ENCODE measurements around the gene FLT1.

Gene FLT1

GRCh38 chr13:28314879-28315278 is 180.0 kb downstream of the FLT1 start:
- H3K4me2 ChIP-seq (ENCODE audit: insufficient read depth, low read length) = no peak overlapping the region
- H3K27me3 ChIP-seq (ENCODE audit: insufficient read depth, low read length, poor library complexity) = no peaks in the 10 kb centered on the region
- H3K4me1 ChIP-seq (ENCODE audit: insufficient read depth, low read length) = no peaks in the 10 kb centered on the region
- no peaks in the 10 kb centered on the region for H3K36me3 ChIP-seq (ENCODE audit: insufficient read depth, low read length)
- no peak overlapping the region for H3K4me3 ChIP-seq (ENCODE audit: low read depth in 1 of 2, low read length in 2 of 2)
- H3K9me3 ChIP-seq (ENCODE audit: insufficient read depth, low read length, severe bottlenecking) = no peaks in the 10 kb centered on the region
- no peak overlapping the region for H3K9ac ChIP-seq (ENCODE audit: low read depth, low read length)
- no peak for ATAC-seq (ENCODE audit: insufficient read depth, low read depth)
- no peaks in the 10 kb centered on the region for H4K20me1 ChIP-seq (ENCODE audit: insufficient read depth, low read length)
- H2AFZ ChIP-seq (ENCODE audit: low read depth, low read length) = no peak overlapping the region
- TF ChIP-seq EZH2 (IDR thresholded peaks at IDR 0.05; ENCODE audit: borderline replicate concordance, low read depth, low read length, severe bottlenecking) = no peak
- TF ChIP-seq CTCF (IDR thresholded peaks at IDR 0.05; ENCODE audit: borderline replicate concordance, extremely low read depth, low read length, poor library complexity, severe bottlenecking) = no peak
- no peaks in the 10 kb centered on the region for H3K79me2 ChIP-seq (ENCODE audit: insufficient read depth, low read length)
- no peak for DNase-seq
- H3K27ac ChIP-seq (ENCODE audit: low read length) = no peak overlapping the region

- H3K36me3 ChIP-seq (ENCODE audit: insufficient read depth, low read length) = no peaks in the 10 kb centered on the region
- no peak overlapping the region for H3K9ac ChIP-seq (ENCODE audit: low read depth, low read length)
- no peak overlapping the region for H3K4me3 ChIP-seq (ENCODE audit: low read depth in 1 of 2, low read length in 2 of 2)
- no peaks in the 10 kb centered on the region for H3K4me1 ChIP-seq (ENCODE audit: insufficient read depth, low read length)
- H3K27me3 ChIP-seq (ENCODE audit: insufficient read depth, low read length, poor library complexity) = no peaks in the 10 kb centered on the region
- no peaks in the 10 kb centered on the region for H3K79me2 ChIP-seq (ENCODE audit: insufficient read depth, low read length)
- ATAC-seq (ENCODE audit: insufficient read depth, low read depth) (peak; percentile 44; the same call in 1 of the 3 replicates), DNase-seq (peak; percentile 38)
- H3K4me2 ChIP-seq (ENCODE audit: insufficient read depth, low read length) = no peak overlapping the region
- TF ChIP-seq EZH2 (IDR thresholded peaks at IDR 0.05; ENCODE audit: borderline replicate concordance, low read depth, low read length, severe bottlenecking) (no peak), CTCF (IDR thresholded peaks at IDR 0.05; ENCODE audit: borderline replicate concordance, extremely low read depth, low read length, poor library complexity, severe bottlenecking) (peak; percentile 55)
- no peaks in the 10 kb centered on the region for H4K20me1 ChIP-seq (ENCODE audit: insufficient read depth, low read length)
- no peak overlapping the region for H2AFZ ChIP-seq (ENCODE audit: low read depth, low read length)
- H3K27ac ChIP-seq (ENCODE audit: low read length) = no peak overlapping the region
- no peaks in the 10 kb centered on the region for H3K9me3 ChIP-seq (ENCODE audit: insufficient read depth, low read length, severe bottlenecking)
These were observed 181.3 kb downstream of the FLT1 start for GRCh38 chr13:28313579-28313978.

GRCh38 chr13:28306325-28306724 is 188.6 kb downstream of the FLT1 start:
- no peak for ATAC-seq (ENCODE audit: insufficient read depth, low read depth)
- H3K4me1 ChIP-seq (ENCODE audit: insufficient read depth, low read length) = peaks cover 5% of the 10 kb centered on the region; the same call in 1 of the 2 replicates
- no peaks in the 10 kb centered on the region for H3K9me3 ChIP-seq (ENCODE audit: insufficient read depth, low read length, severe bottlenecking)
- no peak overlapping the region for H3K27ac ChIP-seq (ENCODE audit: low read length)
- TF ChIP-seq CTCF (IDR thresholded peaks at IDR 0.05; ENCODE audit: borderline replicate concordance, extremely low read depth, low read length, poor library complexity, severe bottlenecking) = no peak
- TF ChIP-seq EZH2 (IDR thresholded peaks at IDR 0.05; ENCODE audit: borderline replicate concordance, low read depth, low read length, severe bottlenecking) = no peak
- no peaks in the 10 kb centered on the region for H3K27me3 ChIP-seq (ENCODE audit: insufficient read depth, low read length, poor library complexity)
- H3K9ac ChIP-seq (ENCODE audit: low read depth, low read length) = no peak overlapping the region
- H3K4me3 ChIP-seq (ENCODE audit: low read depth in 1 of 2, low read length in 2 of 2) = no peak overlapping the region
- no peak for DNase-seq
- H4K20me1 ChIP-seq (ENCODE audit: insufficient read depth, low read length) = no peaks in the 10 kb centered on the region
- no peak overlapping the region for H3K4me2 ChIP-seq (ENCODE audit: insufficient read depth, low read length)
- H3K36me3 ChIP-seq (ENCODE audit: insufficient read depth, low read length) = no peaks in the 10 kb centered on the region
- H2AFZ ChIP-seq (ENCODE audit: low read depth, low read length) = no peak overlapping the region
- H3K79me2 ChIP-seq (ENCODE audit: insufficient read depth, low read length) = no peaks in the 10 kb centered on the region

GRCh38 chr13:28301839-28302238 is 193.1 kb downstream of the FLT1 start:
- no peak for ATAC-seq (ENCODE audit: insufficient read depth, low read depth)
- TF ChIP-seq EZH2 (IDR thresholded peaks at IDR 0.05; ENCODE audit: borderline replicate concordance, low read depth, low read length, severe bottlenecking) (no peak), CTCF (IDR thresholded peaks at IDR 0.05; ENCODE audit: borderline replicate concordance, extremely low read depth, low read length, poor library complexity, severe bottlenecking) (no peak)
- no peak overlapping the region for H3K9ac ChIP-seq (ENCODE audit: low read depth, low read length)
- H3K4me3 ChIP-seq (ENCODE audit: low read depth in 1 of 2, low read length in 2 of 2) = no peak overlapping the region
- H3K4me1 ChIP-seq (ENCODE audit: insufficient read depth, low read length) = peaks cover 5% of the 10 kb centered on the region; the same call in 1 of the 2 replicates
- no peak overlapping the region for H3K27ac ChIP-seq (ENCODE audit: low read length)
- H3K79me2 ChIP-seq (ENCODE audit: insufficient read depth, low read length) = no peaks in the 10 kb centered on the region
- H3K36me3 ChIP-seq (ENCODE audit: insufficient read depth, low read length) = no peaks in the 10 kb centered on the region
- H4K20me1 ChIP-seq (ENCODE audit: insufficient read depth, low read length) = no peaks in the 10 kb centered on the region
- no peaks in the 10 kb centered on the region for H3K27me3 ChIP-seq (ENCODE audit: insufficient read depth, low read length, poor library complexity)
- no peak overlapping the region for H3K4me2 ChIP-seq (ENCODE audit: insufficient read depth, low read length)
- H3K9me3 ChIP-seq (ENCODE audit: insufficient read depth, low read length, severe bottlenecking) = no peaks in the 10 kb centered on the region
- DNase-seq = no peak
- H2AFZ ChIP-seq (ENCODE audit: low read depth, low read length) = no peak overlapping the region

All from DND-41 (cell line).